Kidney tubule cell (primary cell): ENCODE results near the gene PRAC1.
"Not testable (repeated sequence)": the region's sequence is repeated elsewhere in the genome, so short reads cannot be mapped to it uniquely, and the experiment has no call there.

Source experiments
- DNase-seq: peaks from one replicate; pipeline ENCODE4 v3.0.0-alpha.2; 2018; ENCODE audit warnings: low spot score

The PRAC1 gene

GRCh38 chr17:48726916-48727286 is 4.6 kb upstream of the PRAC1 start:
- no peak for DNase-seq

- no peak for DNase-seq
Observed at GRCh38 chr17:48726114-48726915, 4.0 kb upstream of the PRAC1 start.

GRCh38 chr17:48725288-48726064 is 3.2 kb upstream of the PRAC1 start:
- peak; percentile 24 for DNase-seq

GRCh38 chr17:48725004-48725287 is 2.6 kb upstream of the PRAC1 start:
- DNase-seq, result no peak

- DNase-seq, result peak; percentile 76
Observed at GRCh38 chr17:48724251-48725003, 2.1 kb upstream of the PRAC1 start.

- DNase-seq, result no peak
Observed at GRCh38 chr17:48723423-48724250, 1.3 kb upstream of the PRAC1 start.

GRCh38 chr17:48722915-48723422 is 651 bp upstream of the PRAC1 start, which contains the start of gene PRAC2:
PRAC2 (plus strand) TSS chr17:48723185; CDS start chr17:48724411, 1,226 bp downstream.
- DNase-seq, result no peak

GRCh38 chr17:48721009-48721402 is 1.3 kb downstream of the PRAC1 start:
- DNase-seq, result no peak

- DNase-seq, result no peak
Observed at GRCh38 chr17:48720266-48721008, 1.9 kb downstream of the PRAC1 start.

- DNase-seq, result no peak
Observed at GRCh38 chr17:48719642-48720265, 2.6 kb downstream of the PRAC1 start.

GRCh38 chr17:48718761-48719641 is 3.3 kb downstream of the PRAC1 start:
- no peak for DNase-seq

- DNase-seq, result no peak
Observed at GRCh38 chr17:48718227-48718760, 4.0 kb downstream of the PRAC1 start.

GRCh38 chr17:48717367-48718226 is 4.7 kb downstream of the PRAC1 start:
- DNase-seq, result no peak

- not testable (repeated sequence) for DNase-seq
Observed at GRCh38 chr17:48716549-48716948, 5.8 kb downstream of the PRAC1 start.

- no peak for DNase-seq
Observed at GRCh38 chr17:48715496-48716399, 6.6 kb downstream of the PRAC1 start.

- no peak for DNase-seq
Observed at GRCh38 chr17:48711128-48711527, 11.2 kb downstream of the PRAC1 start.
